GM19099 (cell line): ENCODE data around the gene TMEM151A.

ENCODE experiments used
- POLR2A ChIP-seq: IDR thresholded peaks from 3 replicates; pipeline ENCODE4 v1.6.1; 2011; ENCODE audit warnings: low read depth; ENCODE audit not compliant: insufficient read length; ENCODE audit errors: extremely low read depth

The TMEM151A gene

DNA sequence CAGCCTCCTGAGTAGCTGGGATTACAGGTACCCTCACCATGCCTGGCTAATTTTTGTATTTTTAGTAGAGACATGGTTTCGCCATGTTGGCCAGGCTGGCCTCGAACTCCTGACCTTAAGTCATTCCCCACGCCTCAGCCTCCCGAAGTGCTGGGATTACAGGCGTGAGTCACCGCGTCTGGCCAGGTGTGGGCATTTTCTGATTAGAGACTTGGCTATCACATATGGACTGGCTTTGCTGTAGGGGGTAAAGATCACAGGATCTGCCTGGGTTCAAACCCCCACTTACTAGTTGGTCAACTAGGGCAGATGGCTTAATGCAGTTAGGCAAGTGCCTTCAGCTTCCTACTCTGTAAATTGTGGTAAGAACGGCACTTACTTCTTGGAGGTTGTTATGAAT, 18.6 kb downstream of the TMEM151A start:
- TF ChIP-seq POLR2A = no peak

DNA sequence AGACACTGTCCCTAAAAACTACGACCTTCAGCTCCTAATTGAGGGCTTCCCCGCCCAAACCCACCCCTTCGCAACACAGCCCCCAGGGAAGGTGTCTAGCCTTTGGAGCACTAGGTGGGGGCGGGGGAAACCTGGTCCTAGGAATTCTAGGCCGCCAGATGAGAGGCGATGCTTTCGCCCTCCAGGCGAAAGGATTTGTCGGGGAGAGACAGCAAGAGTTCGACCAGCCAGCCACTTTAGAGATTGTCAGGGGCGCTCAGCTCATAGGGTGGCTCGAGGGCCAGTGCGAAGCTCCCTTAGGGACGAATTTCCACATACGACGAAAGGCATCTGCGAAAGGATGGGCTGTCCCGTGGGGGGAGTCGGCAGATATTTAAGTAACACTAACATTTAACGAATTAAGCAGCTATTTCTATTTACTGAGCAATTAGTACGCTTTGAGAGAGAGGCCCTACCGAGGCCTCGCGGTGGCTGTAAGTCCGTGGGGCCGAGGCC, 19.8 kb downstream of the TMEM151A start:
- TF ChIP-seq POLR2A = no peak

DNA sequence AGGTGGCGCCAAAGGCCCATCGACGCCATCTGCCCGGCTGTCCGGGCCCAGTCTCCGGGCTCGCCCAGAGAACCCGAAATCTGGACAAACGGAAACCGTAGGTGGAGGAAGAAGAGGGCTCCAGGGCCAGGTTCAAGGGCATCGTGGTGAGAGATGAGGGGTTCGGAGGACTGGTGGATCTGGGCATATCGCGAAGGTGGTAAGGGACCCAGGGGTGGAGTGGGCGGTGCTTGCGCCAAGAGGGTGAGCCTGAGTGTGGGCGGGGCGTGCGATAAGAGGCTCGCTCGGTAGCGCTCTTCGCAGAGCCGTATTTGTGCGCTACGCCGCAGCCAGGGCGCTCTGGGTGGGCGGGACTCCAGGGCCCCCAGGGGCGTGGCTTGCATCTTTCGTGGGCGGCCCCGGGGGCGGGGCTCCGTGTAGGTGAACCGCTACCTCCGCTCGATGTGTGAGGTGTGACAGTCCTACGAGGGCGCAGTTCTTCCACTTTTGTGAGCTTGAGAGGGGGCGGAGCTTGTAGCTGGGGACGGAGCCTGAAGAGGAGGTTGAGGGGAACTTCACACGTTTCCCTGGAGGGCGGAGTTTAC, 20.4 kb downstream of the TMEM151A start:
- no peak for TF ChIP-seq POLR2A

DNA sequence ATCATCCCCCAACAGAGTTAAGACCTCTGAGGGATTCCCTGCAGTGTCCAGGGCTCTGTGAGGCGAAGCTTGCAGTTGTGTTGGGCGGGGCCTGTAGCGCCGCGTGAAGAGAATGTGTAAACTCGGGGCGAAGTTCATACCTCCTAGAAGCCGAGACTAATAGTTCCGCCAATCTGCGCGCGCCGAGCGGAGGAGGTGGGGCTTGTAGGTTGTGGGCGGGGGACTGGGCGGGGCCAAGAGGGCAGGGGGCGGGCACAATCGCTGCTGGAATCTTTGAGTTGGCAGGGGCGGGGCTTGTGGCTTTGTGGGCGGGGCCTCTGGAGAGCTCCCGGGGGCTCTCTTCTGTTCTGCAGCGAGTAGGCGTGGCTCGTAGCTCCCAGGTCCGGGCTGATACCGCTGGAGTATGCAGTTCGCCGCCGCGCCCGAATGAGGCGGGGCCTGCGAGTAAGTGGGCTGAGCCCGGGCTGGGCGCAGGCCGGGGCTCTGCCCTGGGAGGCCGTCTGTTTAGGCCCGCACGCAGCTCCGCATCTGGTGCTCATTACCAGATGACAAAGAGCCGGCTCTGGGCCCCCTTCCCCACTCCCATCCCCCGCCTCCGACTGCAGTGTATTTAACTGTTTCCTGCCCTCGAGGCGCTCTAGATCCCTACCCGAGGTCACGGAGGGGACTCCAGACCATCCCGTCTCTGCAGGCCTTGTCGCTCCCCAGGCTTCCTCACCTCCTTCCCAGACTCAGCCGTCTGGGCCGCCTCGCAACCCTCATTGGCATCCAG, 21.0 kb downstream of the TMEM151A start:
- TF ChIP-seq POLR2A = peak; percentile 31

DNA sequence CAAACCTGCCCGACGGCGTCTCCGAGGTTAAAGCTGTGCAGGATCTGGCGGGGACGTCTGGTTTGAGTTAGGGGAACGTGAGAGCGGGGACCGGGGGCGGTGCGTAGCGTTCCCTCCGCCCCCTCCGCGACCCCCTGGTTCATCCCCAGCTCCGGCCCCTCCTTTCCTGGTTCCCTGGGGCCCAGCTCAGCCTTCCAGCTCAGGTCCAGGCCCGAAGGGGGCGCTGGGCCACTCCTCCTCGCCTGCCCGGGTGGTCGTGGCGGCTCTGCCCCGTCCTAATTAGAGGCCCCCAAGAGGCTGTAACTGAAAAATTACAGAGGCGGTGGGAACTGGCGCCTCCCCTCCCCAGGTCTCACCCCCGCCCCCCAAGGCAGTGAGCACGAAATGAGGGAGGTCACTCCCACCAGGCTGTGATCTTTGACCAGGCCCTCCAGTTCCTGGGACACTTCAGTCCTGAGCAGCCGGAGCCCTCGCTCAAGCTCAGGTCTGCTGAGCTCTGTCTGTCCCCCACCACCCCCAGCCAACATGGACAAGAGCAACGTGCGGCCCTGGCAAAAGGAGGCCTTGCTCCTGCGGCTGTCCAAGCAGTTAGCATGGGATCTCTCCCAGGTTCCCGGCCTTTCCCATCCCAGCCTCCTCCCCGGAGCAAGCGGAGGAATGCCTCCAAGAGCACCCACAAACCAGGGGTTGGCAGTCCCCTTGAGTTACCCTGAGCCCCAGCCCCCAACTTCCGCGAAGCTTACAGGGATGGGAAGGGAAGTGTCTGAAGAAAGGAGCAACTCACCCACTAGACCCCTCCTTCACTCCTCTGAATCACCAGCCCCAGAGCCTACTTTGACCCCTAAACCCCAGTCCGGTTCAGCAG, 21.9 kb downstream of the TMEM151A start:
- TF ChIP-seq POLR2A = no peak

DNA sequence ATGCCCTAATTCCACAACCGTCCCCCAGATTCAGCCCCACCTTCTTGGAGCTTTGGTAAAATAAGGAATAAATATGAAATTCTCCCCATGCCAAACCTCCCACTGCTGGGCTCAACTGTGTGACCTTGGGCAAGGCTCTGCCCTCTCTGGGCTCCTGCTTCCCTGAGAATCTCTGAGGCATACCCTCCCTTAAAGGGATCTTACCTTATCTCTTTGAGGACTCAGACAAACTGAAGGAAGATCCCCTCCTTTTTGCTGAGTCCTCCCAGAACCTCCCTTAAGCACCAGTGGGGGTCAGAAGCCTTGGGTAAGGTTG, 22.4 kb downstream of the TMEM151A start:
- TF ChIP-seq POLR2A = no peak

DNA sequence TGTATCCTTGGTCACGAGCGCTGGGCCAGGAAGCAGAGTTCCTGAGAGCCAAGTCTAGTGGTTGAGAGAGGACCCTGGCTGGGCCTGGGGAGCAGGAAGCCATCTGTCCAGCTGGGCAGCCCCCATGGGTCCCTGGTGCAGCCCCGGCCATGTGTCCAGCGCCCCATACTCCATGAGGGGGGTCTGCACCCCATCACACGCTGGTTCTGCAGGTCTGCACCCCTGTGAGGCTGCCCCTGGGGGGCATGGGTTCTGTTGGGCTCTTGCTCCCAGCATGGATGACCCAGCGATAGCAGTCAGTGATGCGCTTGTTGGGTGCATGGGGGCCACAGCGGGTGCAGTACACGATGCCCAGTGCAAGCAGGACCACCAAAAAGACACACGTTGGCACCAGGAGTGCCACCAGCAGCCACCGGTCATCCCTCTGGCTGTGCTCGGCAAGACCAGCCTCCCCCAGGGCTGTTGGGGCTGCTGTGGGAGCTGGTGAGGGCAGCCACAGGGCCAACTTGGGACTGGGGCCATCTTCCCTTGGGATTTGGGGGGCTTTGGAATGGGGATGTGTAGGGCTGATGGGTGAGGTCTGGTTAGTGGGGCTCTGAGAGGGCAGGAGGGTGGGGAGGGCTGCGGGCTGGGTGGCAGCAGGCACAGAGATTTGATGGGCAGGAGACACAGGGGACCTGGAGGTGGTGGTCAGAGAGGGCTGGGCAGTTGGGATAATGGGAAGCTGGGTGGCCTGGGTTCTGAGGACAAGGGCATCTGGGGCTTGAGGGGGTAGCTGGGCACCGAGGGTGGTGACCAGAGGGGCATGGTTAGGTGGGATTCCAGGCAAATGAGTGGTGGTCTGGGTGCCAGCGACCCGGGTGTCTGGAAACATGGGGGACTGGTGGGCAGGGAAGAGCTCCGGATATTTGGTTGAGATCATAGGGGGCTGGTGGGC, 23.1 kb downstream of the TMEM151A start:
- no peak for TF ChIP-seq POLR2A

DNA sequence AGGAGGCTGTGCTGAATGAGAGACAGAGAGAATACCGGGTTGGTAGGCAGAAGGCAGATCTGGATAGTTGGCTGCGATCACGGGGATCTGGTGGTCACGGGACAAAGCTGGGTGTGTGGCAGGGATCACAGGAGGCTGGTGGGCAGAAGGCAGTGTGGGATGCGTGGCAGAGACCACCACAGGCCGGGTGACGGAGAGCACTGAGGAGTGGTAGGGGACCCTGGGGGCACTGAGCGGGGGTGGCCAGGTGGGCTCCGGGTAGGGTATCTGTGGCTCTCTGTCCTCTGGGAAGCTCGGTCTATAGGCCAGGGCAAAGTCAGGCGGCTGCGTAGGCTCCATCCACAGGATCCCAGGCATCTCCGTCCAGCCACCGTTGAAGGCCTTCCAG, 23.8 kb downstream of the TMEM151A start:
- TF ChIP-seq POLR2A = no peak

DNA sequence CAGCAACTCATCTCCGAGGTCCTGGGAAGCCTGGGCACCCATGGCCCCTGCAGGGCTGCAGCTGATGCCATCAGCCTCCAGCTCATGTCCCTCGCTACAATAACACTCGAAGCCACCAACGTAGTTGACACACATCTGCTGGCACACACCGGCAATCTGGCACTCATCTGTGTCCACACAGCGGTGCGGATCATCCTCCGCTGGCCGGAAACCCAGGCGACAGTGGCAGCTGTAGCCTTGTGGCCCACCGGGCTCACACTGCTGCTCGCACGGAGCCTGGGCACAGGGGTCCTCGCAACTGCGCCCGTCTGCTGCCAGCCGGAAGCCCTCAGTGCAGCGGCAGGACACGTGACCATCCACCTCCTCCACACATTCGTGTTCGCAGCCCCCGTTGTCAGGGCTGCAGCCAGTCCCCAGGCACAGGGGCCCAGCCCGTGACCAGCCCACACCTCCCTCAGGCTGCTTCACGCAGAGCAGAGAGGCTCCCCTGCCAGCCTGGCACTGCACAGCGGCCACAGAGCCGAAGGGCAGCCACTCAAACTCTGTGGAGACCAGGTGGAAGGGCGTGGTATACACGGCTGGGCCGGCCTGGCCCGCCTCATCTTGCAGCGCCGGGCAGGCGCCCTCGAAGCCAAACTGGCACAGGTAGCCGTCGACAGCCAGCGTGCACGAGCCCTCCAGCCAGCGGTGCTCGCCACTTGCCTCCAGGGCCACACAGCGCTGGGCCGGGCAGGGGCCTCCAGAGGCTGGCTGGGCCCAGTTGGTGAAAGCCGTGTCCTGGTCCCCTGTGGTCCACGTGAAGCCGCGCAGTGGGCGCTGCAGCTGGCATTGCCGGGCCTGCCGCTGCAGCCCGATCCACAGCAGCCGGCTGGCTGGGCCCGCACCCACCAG, 24.5 kb downstream of the TMEM151A start:
- TF ChIP-seq POLR2A = no peak

DNA sequence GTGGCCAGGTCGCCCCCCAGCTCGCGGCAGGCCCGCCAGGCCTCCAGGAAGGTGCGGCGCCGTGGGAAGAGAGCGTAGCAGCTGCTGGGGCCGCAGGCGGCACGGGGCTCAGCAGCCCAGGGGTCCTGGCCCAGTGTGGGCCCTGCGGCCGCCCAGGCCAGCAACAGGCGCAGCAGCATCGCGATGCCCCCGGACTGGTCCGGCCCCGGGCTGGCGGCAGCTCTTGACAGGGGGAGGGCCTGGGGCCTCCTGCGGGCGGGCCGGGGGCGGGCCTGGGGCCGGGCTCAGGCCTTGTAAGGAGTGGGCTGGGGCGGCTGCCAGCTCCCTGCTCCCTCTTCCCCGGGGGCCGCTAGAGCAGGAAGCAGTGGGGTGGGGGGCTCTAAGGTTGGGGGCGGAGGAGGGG, 25.2 kb downstream of the TMEM151A start, which contains the start of gene CD248:
Gene CD248 (minus strand): TSS at position 196 of the 403 bp plus-strand sequence. CDS start 17 bp downstream, at position 179.
- no peak for TF ChIP-seq POLR2A

DNA sequence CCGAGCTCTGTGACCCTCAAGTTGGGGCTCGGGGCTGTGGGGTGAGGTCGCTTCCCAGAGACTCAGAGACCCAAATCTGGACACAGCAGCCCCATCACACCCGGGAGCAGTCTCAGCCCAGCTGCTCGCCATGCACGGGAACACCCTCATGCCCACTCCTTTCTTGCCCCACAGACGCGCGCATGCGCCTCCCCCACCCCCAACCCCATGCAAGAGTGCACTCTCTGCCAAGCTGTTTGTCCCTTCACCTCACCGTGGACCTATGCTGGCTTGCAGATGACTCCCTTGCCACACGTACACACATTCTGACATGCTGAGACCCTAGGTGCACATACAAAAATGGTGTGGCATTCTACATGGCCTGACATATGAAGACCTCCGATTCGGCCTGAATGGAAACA, 25.6 kb downstream of the TMEM151A start:
- TF ChIP-seq POLR2A = peak; percentile 41

DNA sequence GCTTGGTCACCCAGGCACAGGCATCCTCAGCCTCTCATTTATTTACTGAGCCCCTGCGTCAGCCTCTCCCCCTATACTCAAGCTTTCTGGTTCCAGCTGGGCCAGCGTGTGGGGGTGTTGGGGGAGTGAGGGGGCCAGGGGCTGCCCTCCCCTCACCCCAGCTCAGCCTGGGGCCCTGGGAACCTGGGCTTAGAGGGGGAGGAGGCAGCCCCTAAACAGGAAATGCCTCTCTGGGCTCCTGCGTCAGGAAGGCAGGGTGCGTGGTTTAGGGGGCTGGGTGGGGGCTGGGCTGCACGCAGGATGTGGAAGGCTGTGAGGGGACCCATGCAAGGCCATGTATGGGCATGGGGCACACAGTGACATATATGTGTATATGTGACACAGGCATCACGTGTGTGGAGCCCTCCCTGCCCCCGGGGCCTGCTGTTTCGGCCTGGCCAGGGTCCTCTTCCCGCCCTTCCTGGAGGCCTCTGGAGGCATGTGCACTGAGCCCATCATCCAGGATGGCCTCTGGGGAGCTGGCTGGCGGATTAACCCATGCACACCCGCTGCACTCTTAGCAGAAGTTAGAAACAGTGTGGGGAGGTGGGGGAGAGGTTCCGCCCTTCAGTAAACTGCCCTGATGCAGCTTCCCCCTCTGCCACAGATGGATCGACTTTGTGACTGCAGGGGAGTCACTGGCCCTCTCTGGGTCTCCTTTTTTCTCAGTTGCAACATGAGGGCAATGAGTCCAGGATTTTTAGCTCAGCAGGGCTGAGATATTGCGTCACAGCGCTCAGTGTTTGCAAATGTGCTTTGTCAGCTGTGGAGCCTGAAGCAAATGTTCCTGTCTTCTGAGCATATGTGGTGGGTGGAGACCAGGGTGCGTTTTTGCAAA, 26.3 kb downstream of the TMEM151A start:
- no peak for TF ChIP-seq POLR2A

DNA sequence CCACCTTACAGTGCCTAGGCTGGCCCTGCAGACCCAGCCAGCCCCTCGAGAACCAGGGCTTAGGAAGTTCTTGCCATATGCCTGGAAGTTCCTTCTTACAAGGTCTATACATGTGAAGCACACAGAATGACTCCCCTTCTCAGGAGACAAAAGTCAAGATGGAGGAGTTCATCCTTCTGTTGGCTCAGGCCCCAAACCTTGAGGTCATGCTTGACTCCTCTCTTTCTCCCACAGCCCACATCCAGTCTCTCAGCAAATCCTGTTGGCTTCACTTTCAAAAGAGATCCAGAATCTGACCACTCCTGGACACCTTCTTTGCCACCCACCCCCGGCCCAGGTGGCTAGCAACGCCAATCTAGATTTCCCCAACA, 26.9 kb downstream of the TMEM151A start:
- TF ChIP-seq POLR2A = no peak
